HG03060 (cell line): ENCODE results near the gene CIT.
A peak's percentile ranks its signal among the peaks of the same experiment; 100 is the strongest.
"Not testable (repeated sequence)": the region's sequence is repeated elsewhere in the genome, so short reads cannot be mapped to it uniquely, and the experiment has no call there.

Source experiments
- ATAC-seq: cut with Tn5 transposase; IDR thresholded peaks from one replicate; pipeline ENCODE4 v1.9.1; 2021; ENCODE audit warnings: low read depth, moderate number of reproducible peaks; ENCODE audit not compliant: unreplicated experiment

CIT gene

GRCh38 chr12:119664642-119665041 is 212.5 kb downstream of the CIT start:
- ATAC-seq, result no peak

- no peak for ATAC-seq
Measured at GRCh38 chr12:119661882-119662281, 215.2 kb downstream of the CIT start.

- no peak for ATAC-seq
Measured at GRCh38 chr12:119660076-119660475, 217.0 kb downstream of the CIT start.

GRCh38 chr12:119659289-119659897 is 217.7 kb downstream of the CIT start:
- peak; percentile 66 for ATAC-seq

GRCh38 chr12:119658166-119658565 is 219.0 kb downstream of the CIT start:
- ATAC-seq, result not testable (repeated sequence)

- not testable (repeated sequence) for ATAC-seq
Measured at GRCh38 chr12:119657001-119657400, 220.1 kb downstream of the CIT start.

- no peak for ATAC-seq
Measured at GRCh38 chr12:119652665-119653064, 224.5 kb downstream of the CIT start.

- ATAC-seq, result no peak
Measured at GRCh38 chr12:119649202-119649808, 227.8 kb downstream of the CIT start.

GRCh38 chr12:119645535-119646059 is 231.5 kb downstream of the CIT start:
- ATAC-seq, result no peak

- no peak for ATAC-seq
Measured at GRCh38 chr12:119644930-119645329, 232.2 kb downstream of the CIT start.

GRCh38 chr12:119642986-119643385 is 234.1 kb downstream of the CIT start:
- no peak for ATAC-seq
